Transverse colon (tissue), 4 donors: ENCODE data around the gene KLHL1.

Source experiments
- CTCF ChIP-seq, 5 experiments: fragments of 200-600 bp in 3 of 5; fragments of 450-650 bp in 2 of 5; sonication (generic) in 3 of 5; IDR thresholded peaks; 1 replicate in 2 of 5; 2 replicates in 3 of 5; pipeline ENCODE4 v1.5.1; 2016 to 2017; ENCODE audit warnings: antibody characterized with exemption in 5 of 5, inconsistent platforms in 3 of 5, mild to moderate bottlenecking in 2 of 5, moderate library complexity in 1 of 5
- EP300 ChIP-seq: sonication (generic); formaldehyde crosslinking; IDR thresholded peaks from one replicate; pipeline ENCODE4 v1.6.1; 2017; ENCODE audit warnings: antibody characterized with exemption, low read depth
- POLR2A ChIP-seq: fragments of 450-650 bp; IDR thresholded peaks from one replicate; pipeline ENCODE4 v1.6.1; 2016; ENCODE audit warnings: antibody characterized with exemption, mild to moderate bottlenecking, moderate library complexity
- POLR2AphosphoS5 ChIP-seq, 3 donors: sonication (generic); formaldehyde crosslinking; IDR thresholded peaks; one replicate each; pipeline ENCODE4 v1.6.1; 2016; ENCODE audit warnings: antibody characterized with exemption in 3 of 3

- TF ChIP-seq CTCF (IDR thresholded peaks at IDR 0.05) (no peak), POLR2A (no peak), POLR2AphosphoS5 (IDR thresholded peaks at IDR 0.05) (no peak), EP300 (no peak)
These were observed 127.5 kb downstream of the KLHL1 start for GRCh38 chr13:69980799-69981198.
